ENCODE results near the gene TSPAN13.

GRCh38 chr7:16735020-16735419 is 18.5 kb upstream of the TSPAN13 start:
- TF ChIP-seq CTCF (IDR thresholded peaks at IDR 0.05) = no peak
- TF ChIP-seq POLR2AphosphoS5 (IDR thresholded peaks at IDR 0.05) = no peak
- no peak for TF ChIP-seq POLR2A (IDR thresholded peaks at IDR 0.05)
